Dermis blood vessel endothelial cell (primary cell): ENCODE results near the gene CAMK1D. TPM values are rescaled to one million over a fixed set of nuclear protein-coding genes. Genes with fewer than 3 reads are reported as not detected.
"Not testable (repeated sequence)": the region's sequence is repeated elsewhere in the genome, so short reads cannot be mapped to it uniquely, and the experiment has no call there.

Experiments used
- DNase-seq: peaks from one replicate; pipeline ENCODE4 v3.0.0; 2010
- total RNA-seq: library from RNA; depleted of rRNA; stranded (reverse); fragments of >200 nt; gene quantifications from 2 replicates; pipeline ENCODE4 v1.2.3, GENCODE V29; 2014

The CAMK1D gene
- total RNA-seq, 1 donor from 2014 or later: 0.85 TPM

DNA sequence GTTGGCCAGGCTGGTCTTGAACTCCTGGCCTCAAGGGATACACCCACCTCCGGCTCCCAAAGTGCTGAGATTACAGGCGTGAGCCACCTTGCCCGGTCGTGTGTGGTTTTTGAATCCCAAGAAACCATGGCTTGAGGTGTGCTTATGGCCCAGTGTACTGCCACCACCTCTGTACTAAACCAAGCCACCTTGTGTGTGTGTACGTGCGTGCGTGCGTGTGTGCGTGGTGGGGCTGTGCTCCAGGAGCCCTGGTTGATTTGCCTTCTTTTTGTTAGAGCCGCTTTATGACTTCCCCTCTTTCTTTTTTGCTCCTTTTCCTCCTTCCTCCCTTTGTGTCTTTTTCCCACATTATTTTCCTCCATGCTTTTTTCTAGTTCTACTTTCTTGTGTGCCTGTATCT, 121.4 kb downstream of the CAMK1D start:
- DNase-seq: no peak

DNA sequence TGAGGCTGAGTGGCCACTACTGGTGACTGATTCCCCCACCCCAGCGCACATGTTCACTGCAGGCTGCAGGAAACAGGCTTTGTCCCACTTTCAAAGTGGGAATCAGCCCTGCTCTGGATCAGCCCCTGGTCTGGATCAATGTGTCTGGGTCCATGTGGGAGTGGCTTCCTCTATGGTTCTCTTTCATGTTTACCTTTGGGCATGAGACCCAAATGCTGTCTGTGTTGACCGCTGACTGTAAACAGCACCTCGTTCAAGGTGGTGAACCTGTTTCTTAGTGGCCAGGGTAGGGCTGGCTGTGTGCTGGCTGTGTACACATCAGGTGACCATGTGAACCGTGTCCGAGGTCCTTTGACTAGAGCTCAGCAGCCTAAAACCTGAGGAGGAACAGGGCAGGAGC, 121.8 kb downstream of the CAMK1D start:
- DNase-seq: no peak

DNA sequence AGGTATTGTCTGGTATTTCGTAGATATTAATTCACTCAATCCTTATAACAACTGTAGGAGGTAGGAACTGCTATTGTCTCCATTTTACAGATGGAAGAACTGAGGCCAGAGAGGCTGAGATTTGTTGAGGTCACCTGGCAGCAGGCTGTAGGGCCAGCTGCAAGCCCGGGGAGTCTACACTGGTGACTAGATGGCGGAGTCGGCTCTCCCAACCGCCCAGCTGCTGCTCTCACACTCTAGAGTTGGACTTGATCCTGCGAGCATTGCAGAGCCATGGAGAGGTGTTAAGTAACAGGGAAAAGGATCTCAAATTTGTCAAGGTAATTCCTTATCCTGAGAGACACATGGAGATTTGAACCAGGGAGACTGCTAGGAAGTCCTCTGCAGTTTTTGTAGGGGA, 124.1 kb downstream of the CAMK1D start:
- no peak for DNase-seq

DNA sequence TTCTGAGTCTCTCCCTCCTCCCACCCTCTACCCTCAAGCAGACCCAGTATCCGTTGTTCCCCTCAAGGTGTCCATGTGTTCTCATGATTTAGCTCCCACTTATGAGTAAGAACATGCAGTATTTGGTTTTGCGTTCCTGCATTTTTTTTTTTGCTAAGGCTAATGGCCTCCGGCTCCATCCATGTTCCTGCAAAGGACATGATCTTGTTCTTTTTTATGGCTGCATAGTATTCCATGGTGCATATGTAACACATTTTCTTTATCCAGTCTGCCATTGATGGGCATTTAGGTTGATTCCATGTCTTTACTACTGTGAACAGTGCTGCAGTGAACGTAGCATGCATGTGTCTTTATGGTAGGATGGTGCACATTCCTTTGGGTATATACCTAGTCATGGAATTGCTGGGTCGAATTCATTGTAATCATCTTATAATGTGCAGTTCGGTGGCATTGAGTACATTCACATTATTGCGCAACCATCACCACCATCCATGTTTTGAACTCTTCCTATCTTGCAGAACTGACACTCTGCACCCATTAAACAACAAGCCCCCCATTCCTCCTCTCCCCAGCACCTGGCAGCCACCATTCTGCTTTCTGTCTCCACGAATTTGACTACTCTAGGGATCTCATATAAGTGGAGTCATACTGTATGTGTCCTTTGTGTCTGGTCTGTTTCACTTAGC, 125.5 kb downstream of the CAMK1D start:
- no peak for DNase-seq

DNA sequence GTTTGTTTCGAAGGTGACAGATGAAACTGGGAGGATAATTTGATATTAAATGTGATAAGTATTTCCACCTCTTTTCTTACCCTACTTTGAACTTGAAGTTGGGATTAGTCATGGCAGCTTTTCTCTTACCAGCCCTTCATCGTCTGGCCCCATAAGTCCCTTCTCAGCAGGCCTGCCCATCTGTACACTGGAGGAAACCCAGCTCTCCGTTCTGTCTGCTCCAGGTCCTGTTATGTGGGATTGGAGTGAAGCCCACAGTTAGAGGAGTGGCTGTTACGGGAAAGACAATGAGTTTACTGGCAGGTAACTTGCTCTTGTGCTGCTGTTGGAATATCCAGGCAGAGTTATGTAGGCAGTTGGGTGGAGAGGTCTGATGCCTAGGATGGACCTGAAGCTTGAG, 127.3 kb downstream of the CAMK1D start:
- no peak for DNase-seq

DNA sequence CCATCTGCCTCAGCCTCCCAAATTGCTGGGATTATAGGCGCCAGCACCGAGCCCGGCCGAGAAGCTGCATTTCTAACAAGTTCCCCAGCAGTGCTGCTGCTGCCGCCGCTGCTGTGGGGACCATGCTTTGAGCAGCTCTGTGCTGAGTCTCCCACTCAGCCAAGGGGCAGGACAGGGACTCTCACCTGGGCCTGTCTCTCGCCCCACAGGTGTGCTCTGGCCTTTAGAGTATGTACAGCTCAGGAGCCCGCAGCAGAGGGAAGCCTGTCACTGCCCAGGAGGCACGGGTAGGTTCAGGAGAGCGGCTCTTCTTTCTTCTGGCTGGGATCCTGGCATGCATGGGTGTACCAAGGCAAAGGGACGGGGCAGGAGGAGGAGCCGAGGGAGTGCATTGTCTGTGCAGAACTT, 130.1 kb downstream of the CAMK1D start:
- DNase-seq: no peak

DNA sequence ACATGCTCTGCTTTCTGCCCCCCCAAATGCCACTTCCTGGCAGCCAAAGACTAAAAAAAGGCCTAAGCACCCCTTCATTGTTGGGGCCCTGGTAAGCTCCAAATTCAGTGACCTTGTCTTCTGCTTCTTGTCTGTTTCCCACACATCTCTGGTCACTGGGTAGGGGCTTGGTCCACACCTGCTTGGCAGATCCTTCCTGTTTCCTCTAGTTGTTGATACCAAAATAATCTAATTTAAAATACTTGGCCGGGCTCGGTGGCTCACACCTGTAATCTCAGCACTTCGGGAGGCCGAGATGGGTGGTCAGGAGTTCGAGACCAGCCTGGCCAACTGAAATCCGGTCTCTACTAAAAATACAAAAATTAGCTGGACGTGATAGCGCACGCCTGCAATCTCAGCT, 130.6 kb downstream of the CAMK1D start:
- DNase-seq: no peak

DNA sequence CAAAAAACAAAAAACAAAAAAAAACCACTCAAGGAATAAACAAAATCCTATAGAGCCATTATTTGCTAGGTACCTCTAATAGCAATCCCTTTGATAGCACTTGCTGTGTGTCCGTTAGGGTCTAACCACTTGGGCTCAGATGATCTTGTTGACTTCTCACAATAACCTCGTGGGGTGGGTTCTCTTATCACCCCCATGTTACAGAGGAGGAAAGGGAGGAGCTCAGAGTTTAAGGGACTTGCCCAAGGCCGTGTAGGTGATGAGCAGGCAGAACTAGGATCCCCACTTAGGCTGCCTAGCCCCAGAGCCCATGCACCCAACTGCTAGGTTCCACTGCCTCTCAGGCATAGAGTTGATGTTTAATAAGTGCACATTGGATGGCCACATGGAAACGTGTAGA, 131.1 kb downstream of the CAMK1D start:
- no peak for DNase-seq

DNA sequence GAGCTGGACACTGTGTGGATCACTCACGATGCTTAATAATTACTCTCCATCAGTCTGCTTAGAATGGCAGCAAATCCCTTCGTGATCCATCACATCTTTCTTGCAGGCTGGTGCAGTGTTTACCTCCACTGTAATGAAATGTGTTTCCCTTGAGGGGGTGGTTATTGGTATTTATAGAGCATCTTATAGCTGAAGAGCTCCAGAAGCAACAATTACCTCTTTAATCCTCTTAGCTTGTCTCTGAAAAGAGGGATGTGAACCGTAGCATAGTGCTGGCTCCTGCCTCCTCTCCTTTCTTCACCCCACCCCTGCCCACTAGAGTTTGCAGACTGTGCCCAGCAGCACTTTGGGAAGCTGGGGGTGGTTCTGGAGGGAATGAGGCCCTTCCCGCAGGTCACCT, 132.6 kb downstream of the CAMK1D start:
- DNase-seq: no peak

DNA sequence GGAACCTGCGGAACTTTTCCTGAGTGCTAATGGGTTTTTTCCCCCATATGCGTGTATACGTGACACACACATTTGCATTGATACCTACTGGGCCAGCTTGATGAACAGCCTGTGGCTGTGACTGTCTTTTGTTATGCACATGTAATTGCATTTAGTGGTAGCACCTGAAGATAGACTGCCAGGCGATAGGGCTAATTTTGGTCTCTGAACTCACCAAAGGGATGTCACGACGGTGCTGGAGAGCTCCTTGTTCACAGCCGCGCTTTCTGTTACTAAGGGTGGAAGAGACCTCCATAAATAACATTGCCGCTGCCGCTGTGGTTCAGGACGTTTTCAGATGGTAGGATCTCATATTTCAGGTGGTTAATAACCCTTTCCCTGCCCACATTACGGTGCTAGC, 133.2 kb downstream of the CAMK1D start:
- DNase-seq: no peak

DNA sequence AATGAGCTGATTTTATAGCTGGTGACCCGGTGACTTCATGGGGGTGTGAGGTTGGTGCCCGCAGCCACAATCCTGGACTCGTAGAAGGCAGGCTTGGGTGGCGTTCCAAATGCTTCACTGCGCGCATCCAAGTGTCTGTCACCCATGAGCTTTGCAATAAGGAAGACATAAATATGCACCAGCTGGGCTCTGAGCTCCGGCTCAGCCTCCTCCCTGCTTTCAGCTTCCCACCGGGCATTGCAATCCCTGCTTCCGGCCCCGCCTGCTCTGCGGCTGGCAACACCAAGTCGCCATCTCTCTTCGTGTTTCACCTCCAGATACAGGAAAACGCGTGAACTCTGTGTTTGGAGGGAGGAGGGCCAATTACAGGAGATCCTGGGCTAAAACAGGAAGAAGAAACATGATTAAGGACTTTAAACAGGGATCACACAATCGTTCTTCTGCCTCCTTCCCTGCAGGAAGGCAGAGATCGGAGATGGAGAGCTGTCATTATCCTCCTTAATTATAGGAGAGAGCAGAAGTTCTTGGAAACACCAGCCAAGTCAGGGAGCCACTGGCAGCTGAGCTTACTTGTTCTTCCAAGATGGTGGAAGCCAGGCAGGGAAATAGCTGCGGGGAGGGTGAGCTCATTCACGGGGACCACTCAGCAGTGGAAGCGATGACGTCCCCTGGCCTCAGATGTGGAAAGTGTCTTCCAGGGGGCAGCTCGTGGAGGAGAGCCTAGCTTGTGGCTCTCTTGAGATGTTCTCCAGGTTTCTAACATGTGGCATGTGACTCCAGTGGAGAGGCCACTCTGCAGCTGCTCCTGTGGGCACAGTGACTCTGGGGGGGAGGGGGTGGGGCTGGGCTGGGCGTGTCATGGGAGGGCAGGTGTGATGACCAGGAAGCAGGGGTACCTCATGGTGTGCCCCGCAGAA, 134.9 kb downstream of the CAMK1D start:
- DNase-seq: no peak

DNA sequence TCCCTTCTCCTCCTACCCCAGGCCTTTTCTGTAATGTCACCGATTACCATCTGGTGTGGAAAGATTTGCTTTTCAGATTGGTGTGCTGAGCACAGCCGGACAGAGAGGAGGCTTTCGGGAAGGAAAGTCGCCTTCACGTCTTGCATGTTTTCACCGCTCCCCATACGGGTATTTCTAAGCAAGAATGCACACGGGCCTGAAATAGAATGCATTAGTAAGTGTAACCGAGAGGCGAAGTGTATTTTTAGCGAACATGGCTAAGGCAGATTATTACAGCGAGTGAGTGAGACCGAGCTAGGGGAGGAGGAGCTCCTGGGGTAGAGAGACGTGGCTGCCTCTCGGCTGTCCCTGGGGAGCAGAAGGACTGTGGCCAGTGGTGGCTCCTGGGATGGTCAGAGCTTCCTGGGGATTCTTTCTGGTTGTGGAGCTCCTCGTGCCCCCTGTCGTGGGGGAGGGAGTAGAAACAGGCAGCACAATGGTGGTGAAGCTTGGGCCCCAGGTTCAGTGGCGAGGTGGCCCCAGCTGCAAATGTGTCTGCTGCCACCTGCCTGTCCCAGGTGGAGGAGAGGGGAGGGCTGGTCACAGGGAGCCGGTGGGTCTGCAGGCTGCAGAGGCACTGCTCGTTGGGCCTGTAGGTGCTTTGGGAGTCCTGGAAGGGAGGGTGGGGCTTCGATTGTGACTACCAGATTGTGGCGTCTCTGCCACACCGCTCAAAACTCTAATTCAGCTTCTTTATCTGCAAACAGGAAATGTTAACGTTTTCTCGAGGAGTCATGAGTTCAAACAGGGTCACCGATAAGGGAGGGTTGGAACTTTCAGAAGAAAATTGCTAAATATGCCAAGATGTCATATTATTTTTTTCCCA, 135.8 kb downstream of the CAMK1D start:
- DNase-seq: no peak

DNA sequence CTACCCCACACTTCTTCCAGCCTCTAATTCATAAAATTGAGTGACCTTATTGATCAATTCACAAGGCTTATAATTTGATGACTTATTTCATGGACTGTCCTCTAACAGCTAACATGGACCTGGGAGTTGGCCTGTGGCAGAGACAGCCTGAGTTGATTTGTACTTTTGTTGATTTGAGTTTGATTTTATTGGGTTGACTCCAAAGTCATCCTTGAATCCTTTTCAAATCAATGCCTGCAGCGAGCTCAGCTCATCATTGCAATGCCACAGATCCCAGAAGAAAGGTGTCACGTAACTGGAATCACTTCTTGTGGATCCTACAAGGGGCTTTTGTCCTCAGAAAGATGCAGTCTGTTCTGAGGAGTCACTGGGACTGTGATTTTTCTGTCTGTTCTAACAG, 138.0 kb downstream of the CAMK1D start:
- DNase-seq: no peak

DNA sequence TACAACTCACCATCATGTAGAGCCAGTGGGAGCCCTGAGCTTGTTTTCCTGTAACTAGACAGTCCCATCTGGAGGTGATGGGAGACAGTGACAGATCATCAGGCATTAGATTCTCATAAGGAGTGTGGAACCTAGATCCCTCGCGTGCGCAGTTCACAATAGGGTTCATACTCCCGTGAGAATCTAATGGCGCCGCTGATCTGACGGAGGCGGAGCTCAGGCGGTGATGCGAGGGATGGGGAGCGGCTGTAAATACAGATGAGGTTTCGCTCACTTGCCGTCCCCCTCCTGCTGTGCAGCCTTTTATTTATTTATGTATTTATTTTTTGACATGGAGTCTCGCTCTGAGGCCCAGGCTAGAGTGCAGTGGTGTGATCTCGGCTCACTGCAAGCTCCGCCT, 139.3 kb downstream of the CAMK1D start:
- no peak for DNase-seq

DNA sequence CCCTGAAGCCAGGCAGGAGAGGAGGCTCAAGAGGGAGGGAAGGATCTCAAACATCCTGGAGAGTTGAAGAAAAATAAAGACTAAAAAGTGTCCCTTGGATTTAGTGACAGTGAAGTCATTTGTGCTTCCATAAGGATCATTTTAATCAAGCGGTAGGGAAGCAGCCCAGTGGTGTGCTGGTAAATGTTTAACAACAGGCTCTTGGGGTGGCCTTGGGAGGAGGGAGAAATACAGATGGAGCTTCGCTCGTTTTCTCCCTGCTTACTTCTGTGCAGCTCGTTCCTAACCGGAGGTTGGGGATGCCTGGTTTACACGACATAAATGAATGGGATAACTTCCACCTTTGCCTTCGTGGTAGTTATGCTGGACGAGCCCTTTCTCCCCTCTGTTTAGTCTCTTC, 140.0 kb downstream of the CAMK1D start:
- DNase-seq: no peak

DNA sequence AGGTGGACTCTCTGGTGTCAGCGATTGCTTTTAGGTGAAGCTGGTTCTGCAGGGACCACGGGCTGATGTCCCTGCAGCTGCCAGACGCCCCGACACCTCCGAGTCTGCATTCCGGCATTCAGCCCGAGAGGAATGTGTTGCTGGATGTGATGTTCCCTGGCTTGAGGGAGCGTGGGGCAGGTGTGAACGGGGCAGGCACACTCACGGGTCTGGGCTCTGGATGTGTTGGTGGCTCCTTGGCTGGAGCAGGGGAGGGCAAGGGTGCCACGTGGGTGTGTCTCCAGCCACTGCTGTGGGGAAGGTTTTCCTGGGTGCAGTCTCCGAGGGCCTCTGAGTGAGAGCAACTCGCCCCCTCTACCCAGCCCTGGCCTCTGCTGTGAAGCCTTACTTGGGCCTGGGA, 140.5 kb downstream of the CAMK1D start:
- no peak for DNase-seq

DNA sequence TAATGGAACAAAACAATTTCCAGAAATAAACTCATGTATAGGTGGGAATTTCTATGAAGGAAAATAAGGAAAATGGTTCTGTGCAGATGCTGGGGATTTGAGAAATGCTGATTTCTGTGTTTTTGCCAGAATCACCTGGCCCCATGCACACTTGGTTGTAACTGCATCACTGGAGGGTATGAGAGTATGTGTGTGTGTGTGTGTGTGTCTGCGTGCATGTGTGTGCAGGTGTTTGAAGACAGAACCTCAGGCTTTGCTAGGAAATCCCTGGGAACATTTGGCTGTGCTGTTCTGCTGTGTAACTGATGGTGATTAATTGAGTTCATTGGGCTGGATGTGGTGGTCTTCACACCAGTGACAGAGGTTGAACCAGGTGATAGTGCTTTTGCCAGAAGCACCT, 141.6 kb downstream of the CAMK1D start:
- no peak for DNase-seq

DNA sequence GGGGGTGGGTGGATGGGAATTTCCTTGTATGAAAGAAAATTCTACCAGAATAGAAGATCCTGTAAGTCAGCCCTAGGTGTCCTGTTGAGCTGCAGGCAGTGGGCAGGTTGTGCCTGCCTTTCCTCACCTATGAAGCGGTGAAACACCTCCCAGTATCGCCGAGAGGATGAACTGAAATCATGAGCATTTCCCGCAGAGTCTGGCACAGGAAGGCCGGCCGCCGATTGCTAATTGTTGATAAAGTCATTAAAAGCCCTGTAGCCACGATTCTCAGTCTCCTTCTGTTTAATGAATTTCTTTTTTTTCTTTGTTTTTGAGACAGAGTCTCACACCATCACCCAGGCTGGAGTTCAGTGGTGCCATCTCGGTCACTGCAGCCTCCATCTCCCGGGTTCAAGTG, 142.1 kb downstream of the CAMK1D start:
- DNase-seq: no peak

DNA sequence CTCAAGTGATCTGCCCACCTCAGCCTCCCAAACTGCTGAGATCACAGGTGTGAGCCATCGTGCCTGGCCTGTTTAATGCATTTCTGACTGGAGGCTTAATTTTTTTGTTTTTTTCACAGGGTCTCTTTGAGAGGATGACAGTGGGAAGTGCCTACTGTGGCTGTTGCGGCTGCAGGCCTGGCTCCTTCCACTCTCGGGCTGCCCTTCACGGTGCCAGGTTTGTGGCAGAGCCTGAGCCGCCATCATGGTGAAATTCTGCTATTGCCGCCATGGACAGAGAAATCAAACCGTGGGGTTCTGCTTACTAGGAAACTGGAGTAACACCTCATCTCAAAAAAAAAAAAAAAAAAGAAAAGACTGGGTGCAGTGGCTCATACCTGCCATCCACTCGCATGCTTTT, 142.7 kb downstream of the CAMK1D start:
- no peak for DNase-seq

DNA sequence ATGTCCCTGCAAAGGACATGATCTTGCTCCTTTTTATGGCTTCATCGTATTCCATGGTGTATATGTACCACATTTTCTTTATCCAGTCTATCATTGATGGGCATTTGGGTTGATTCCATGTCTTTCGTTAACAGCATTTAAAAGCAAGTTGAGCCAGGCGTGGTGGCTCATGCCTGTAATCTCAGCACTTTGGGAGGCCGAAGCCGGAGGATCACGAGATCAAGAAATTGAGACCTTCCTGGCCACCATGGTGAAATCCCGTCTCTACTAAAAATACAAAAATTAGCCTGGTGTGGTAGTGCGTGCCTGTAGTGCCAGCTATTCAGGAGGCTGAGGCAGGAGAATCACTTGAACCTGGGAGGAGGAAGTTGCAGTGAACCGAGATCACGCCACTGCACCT, 147.7 kb downstream of the CAMK1D start:
- not testable (repeated sequence) for DNase-seq

DNA sequence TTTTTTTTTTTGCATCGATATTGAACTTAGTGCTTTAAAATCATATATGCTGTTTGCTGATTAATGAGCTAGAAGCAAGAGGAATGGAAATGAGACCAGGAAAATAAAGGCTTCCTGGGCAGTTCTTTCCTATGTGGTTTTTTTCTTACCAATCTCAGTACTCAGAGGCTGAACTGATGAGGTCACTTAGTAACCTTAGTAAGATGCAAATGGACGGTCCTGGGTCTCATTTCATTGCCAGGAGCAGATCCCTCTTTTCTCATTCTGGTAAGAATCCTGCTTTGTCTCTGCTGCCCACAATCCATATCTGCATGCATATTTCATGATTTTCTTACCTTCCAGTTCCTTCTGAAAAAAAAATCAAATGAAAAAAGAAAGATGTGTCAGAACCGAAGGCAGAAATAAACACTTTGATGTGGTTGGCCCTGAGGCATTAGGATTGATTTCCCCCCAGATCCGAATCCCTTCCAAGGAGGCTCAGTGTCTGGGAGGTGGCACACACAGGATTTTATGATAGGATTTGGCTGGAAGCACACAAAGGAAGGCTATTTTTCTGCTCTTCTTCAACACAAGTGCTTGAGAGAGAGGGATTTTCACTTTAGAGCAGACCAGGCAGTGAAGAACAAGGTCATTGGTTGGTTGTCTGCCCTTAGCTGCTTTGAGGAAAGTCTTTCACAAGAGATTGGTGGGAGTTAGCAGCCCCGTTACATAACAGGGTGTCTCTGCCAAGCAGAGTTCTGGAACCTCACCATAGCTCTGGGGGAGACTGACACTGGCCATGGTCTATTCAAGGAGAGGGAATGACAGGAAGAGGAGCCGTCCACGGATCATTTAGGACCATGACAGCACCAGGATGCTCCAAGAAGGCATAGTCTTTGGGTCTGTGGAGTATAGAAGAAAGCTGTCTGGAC, 150.0 kb downstream of the CAMK1D start:
- DNase-seq: no peak
